HG03469 (cell line): Measurements from ENCODE around the gene GAGE12C.
"Not testable (repeated sequence)": the region's sequence is repeated elsewhere in the genome, so short reads cannot be mapped to it uniquely, and the experiment has no call there.

ENCODE experiments used
- ATAC-seq: cut with Tn5 transposase; IDR thresholded peaks from one replicate; pipeline ENCODE4 v1.9.1; 2021; ENCODE audit warnings: mild to moderate bottlenecking, moderate library complexity, moderate number of reproducible peaks; ENCODE audit not compliant: unreplicated experiment

GAGE12C gene

GRCh38 chrX:49531877-49532276, at the start of gene GAGE12C:
Gene GAGE12C (plus strand): TSS chrX:49532177. CDS start chrX:49533332, 1,155 bp downstream.
- ATAC-seq, result not testable (repeated sequence)

GRCh38 chrX:49541433-49541832, 9.5 kb downstream of the GAGE12C start, which contains the start of gene GAGE12D:
Gene GAGE12D (plus strand): TSS chrX:49541733. CDS start chrX:49542888, 1,155 bp downstream.
- ATAC-seq, result not testable (repeated sequence)

GRCh38 chrX:49550989-49551388, 19.0 kb downstream of the GAGE12C start, which contains the start of gene GAGE12E:
Gene GAGE12E (plus strand): TSS chrX:49551289. CDS start chrX:49552444, 1,155 bp downstream.
- not testable (repeated sequence) for ATAC-seq

- not testable (repeated sequence) for ATAC-seq
These were observed 28.6 kb downstream of the GAGE12C start, which contains the start of gene GAGE12F for GRCh38 chrX:49560542-49560941. Gene GAGE12F (plus strand): TSS chrX:49560842. CDS start chrX:49561997, 1,155 bp downstream.

GRCh38 chrX:49568728-49569127, 36.8 kb downstream of the GAGE12C start:
- not testable (repeated sequence) for ATAC-seq

- ATAC-seq, result not testable (repeated sequence)
These were observed 37.2 kb downstream of the GAGE12C start for GRCh38 chrX:49569152-49569551.

- ATAC-seq, result not testable (repeated sequence)
These were observed 38.1 kb downstream of the GAGE12C start, which contains the start of gene GAGE12G for GRCh38 chrX:49570100-49570499. Gene GAGE12G (plus strand): TSS chrX:49570400. CDS start chrX:49571555, 1,155 bp downstream.

- ATAC-seq, result not testable (repeated sequence)
These were observed 47.7 kb downstream of the GAGE12C start, which contains the start of gene GAGE12H for GRCh38 chrX:49579649-49580048. Gene GAGE12H (plus strand): TSS chrX:49579949. CDS start chrX:49581104, 1,155 bp downstream.
